Esophagus muscularis mucosa (tissue), 3 donors: ENCODE results near the gene ANKRD28.

Experiments used
- POLR2A ChIP-seq: fragments of 450-650 bp; IDR thresholded peaks from one replicate; pipeline ENCODE4 v1.6.1; 2017; ENCODE audit warnings: antibody characterized with exemption, moderate library complexity, mild to moderate bottlenecking, low read depth
- POLR2AphosphoS5 ChIP-seq, 2 donors: sonication (generic); formaldehyde crosslinking; IDR thresholded peaks; one replicate each; pipeline ENCODE4 v1.6.1; 2017; ENCODE audit warnings: antibody characterized with exemption in 2 of 2
- TF ChIP-seq, protein P1 (sequence below), 3 experiments: fragments of 200-600 bp in 2 of 3; fragments of 450-650 bp in 1 of 3; sonication (generic) in 2 of 3; IDR thresholded peaks; one replicate each; pipeline ENCODE4 v1.5.1; 2017 to 2019; ENCODE audit warnings: antibody characterized with exemption in 3 of 3, mild to moderate bottlenecking in 2 of 3, moderate library complexity in 1 of 3

DNA sequence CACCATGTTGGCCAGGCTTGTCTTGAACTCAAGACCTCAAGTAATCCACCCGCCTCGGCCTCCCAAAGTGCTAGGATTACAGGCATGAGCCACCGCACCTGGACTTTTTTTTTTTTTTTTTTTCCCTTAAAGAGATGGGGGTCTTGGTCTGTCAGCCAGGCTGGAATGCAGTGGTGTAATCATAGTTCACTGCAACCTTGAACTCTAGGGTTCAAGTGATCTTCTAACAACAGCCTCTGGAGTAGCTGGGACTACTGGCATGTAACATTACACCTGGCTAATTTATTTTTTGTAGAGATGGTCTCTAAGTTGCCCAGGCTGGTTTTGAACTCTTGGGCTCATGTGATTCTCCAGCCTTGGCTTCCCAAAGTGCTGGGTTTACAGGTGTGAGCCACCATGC is 81.6 kb downstream of the ANKRD28 start:
- TF ChIP-seq POLR2A (no peak), POLR2AphosphoS5 (IDR thresholded peaks at IDR 0.05) (no peak)
- TF ChIP-seq, protein P1, sequence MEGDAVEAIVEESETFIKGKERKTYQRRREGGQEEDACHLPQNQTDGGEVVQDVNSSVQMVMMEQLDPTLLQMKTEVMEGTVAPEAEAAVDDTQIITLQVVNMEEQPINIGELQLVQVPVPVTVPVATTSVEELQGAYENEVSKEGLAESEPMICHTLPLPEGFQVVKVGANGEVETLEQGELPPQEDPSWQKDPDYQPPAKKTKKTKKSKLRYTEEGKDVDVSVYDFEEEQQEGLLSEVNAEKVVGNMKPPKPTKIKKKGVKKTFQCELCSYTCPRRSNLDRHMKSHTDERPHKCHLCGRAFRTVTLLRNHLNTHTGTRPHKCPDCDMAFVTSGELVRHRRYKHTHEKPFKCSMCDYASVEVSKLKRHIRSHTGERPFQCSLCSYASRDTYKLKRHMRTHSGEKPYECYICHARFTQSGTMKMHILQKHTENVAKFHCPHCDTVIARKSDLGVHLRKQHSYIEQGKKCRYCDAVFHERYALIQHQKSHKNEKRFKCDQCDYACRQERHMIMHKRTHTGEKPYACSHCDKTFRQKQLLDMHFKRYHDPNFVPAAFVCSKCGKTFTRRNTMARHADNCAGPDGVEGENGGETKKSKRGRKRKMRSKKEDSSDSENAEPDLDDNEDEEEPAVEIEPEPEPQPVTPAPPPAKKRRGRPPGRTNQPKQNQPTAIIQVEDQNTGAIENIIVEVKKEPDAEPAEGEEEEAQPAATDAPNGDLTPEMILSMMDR (IDR thresholded peaks at IDR 0.05): no peak
